K562 (cell line): ENCODE measurements around the gene JAKMIP1. TPM values are rescaled to one million over a fixed set of nuclear protein-coding genes. Genes with fewer than 3 reads are reported as not detected.
A peak's percentile ranks its signal among the peaks of the same experiment; 100 is the strongest.

Experiments
- ATAC-seq: fragments of 200-7000 bp; cut with Tn5 transposase; 3 replicates; pipeline ENCODE4 v1.9.1; 2020; ENCODE audit warnings: moderate library complexity
- BruUV-seq: library from RNA; stranded (reverse); fragments of 400-500 nt; replicated peaks from 2 replicates; lab custom pipeline; 2021; lab: Mats Ljungman, UMichigan
- CTCF ChIA-PET: fragments of 300-600 bp; formaldehyde crosslinking; extraction: SDS; loops from one replicate; lab custom pipeline; 2021; ENCODE audit warnings: low intra/inter-chr PET ratio; lab: Yijun Ruan, JAX
- POLR2A ChIA-PET: fragments of 300-600, 350-650 bp; sonication (Branson Sonifier 250); formaldehyde crosslinking; extraction: SDS; loops from one replicate; lab custom pipeline; 2021; ENCODE audit warnings: antibody characterized with exemption, inconsistent platforms; lab: Yijun Ruan, JAX
- DNase-seq, 4 experiments: peaks; one replicate each; pipeline versions ENCODE4 v3.0.0 to v3.0.0-alpha.2; 2011 to 2018; ENCODE audit warnings: low spot score in 3 of 4, mixed read lengths in 3 of 4; ENCODE audit errors: extremely low read depth in 1 of 4
- FAIRE-seq: peaks from 2 replicates; lab custom pipeline; 2011; peaks lifted over from hg19 to GRCh38; lab: Jason Lieb, UNC
- H2AFZ ChIP-seq: 2 replicates; pipeline ENCODE4 v1.6.0; 2011; ENCODE audit warnings: low read depth, low read length, control low read depth, inconsistent platforms
- H3K27ac ChIP-seq: fragments of 200-600 bp; 3 replicates; pipeline ENCODE4 v1.8.0; 2011; ENCODE audit warnings: low read depth, mild to moderate bottlenecking, control low read depth, inconsistent platforms, low read length, moderate library complexity, mixed read lengths; ENCODE audit errors: extremely low read depth
- H3K27me3 ChIP-seq, 2 experiments: fragments of 300-600 bp in 1 of 2; 2 replicates in 1 of 2; 3 replicates in 1 of 2; pipeline versions ENCODE4 v1.6.0 to v1.8.0; 2011; ENCODE audit warnings: inconsistent platforms in 2 of 2, low read length in 2 of 2, mild to moderate bottlenecking in 1 of 2, mixed read lengths in 1 of 2, moderate library complexity in 1 of 2; ENCODE audit not compliant: control insufficient read depth in 2 of 2, insufficient read depth in 2 of 2
- H3K36me3 ChIP-seq: fragments of 300-600 bp; 3 replicates; pipeline ENCODE4 v1.8.0; 2011; ENCODE audit warnings: mild to moderate bottlenecking, low read length, inconsistent platforms; ENCODE audit not compliant: control insufficient read depth, insufficient read depth
- H3K4me1 ChIP-seq, 2 experiments: fragments of 200-600 bp in 1 of 2; replicated peaks in 1 of 2; 2 replicates in 1 of 2; 3 replicates in 1 of 2; pipeline versions ENCODE4 v1.5.1 to v1.8.0; 2011; ENCODE audit warnings: inconsistent platforms in 2 of 2, low read length in 2 of 2, mild to moderate bottlenecking in 1 of 2, mixed read lengths in 1 of 2, moderate library complexity in 1 of 2; ENCODE audit not compliant: control insufficient read depth in 2 of 2, insufficient read depth in 2 of 2
- H3K4me2 ChIP-seq: 2 replicates; pipeline ENCODE4 v1.6.1; 2011; ENCODE audit warnings: low read length, control low read depth, inconsistent platforms, mixed read lengths; ENCODE audit not compliant: insufficient read depth
- H3K4me3 ChIP-seq: fragments of 200-600 bp; sonication (generic), shearing (Covaris generic); 2 replicates; pipeline ENCODE4 v1.5.1; 2016; ENCODE audit warnings: control low read depth, inconsistent platforms
- H3K79me2 ChIP-seq: fragments of 200-600 bp; 3 replicates; pipeline ENCODE4 v1.8.0; 2011; ENCODE audit warnings: low read length, inconsistent platforms; ENCODE audit not compliant: control insufficient read depth, insufficient read depth
- H3K9ac ChIP-seq, 2 experiments: 2 replicates each; pipeline versions ENCODE4 v1.6.0 to v1.6.1; 2011; ENCODE audit warnings: low read depth in 2 of 2, low read length in 2 of 2, control low read depth in 1 of 2, inconsistent platforms in 1 of 2, mild to moderate bottlenecking in 1 of 2, mixed read lengths in 1 of 2; ENCODE audit not compliant: insufficient read depth in 1 of 2
- H3K9me1 ChIP-seq: one replicate; pipeline ENCODE4 v1.6.0; 2011; ENCODE audit warnings: inconsistent platforms, mild to moderate bottlenecking, low read length, moderate library complexity; ENCODE audit not compliant: control insufficient read depth, insufficient read depth
- H3K9me3 ChIP-seq: replicated peaks from 2 replicates; pipeline ENCODE4 v1.5.1; 2011; ENCODE audit warnings: low read depth, low read length, inconsistent platforms; ENCODE audit not compliant: control insufficient read depth, insufficient read depth
- H4K20me1 ChIP-seq: replicated peaks from 2 replicates; pipeline ENCODE4 v1.6.1; 2011; ENCODE audit warnings: low read length, inconsistent platforms, mixed read lengths; ENCODE audit not compliant: control insufficient read depth, insufficient read depth
- C11orf30 ChIP-seq: fragments of 450-650 bp; IDR thresholded peaks from 2 replicates; pipeline ENCODE4 v1.6.1; 2016; ENCODE audit warnings: low read depth, mild to moderate bottlenecking
- CTCF ChIP-seq, 3 experiments: IDR thresholded peaks in 2 of 3; conservative IDR thresholded peaks in 1 of 3; 2 replicates each; pipeline ENCODE4 v1.5.1; 2011 to 2012; ENCODE audit warnings: low read length in 3 of 3, mild to moderate bottlenecking in 3 of 3, control low read depth in 2 of 3, improper control_type of control experiment in 1 of 3, inconsistent platforms in 1 of 3, low read depth in 1 of 3, mixed read lengths in 1 of 3, moderate library complexity in 1 of 3; ENCODE audit not compliant: insufficient read depth in 2 of 3
- MAFG ChIP-seq: fragments of 450-650 bp; conservative IDR thresholded peaks from 2 replicates; pipeline ENCODE4 v1.6.1; 2016; ENCODE audit warnings: missing genetic modification characterization, missing compliant biosample characterization
- MAFK ChIP-seq: IDR thresholded peaks from 2 replicates; pipeline ENCODE4 v1.6.1; 2011; ENCODE audit warnings: low read length, improper control_type of control experiment
- NFE2 ChIP-seq: IDR thresholded peaks from 2 replicates; pipeline ENCODE4 v1.6.1; 2014; ENCODE audit warnings: antibody characterized with exemption, low read depth
- NFIC ChIP-seq: fragments of 450-650 bp; IDR thresholded peaks from 2 replicates; pipeline ENCODE4 v1.6.1; 2017; ENCODE audit warnings: mild to moderate bottlenecking, inconsistent platforms
- POLR2AphosphoS2 ChIP-seq: IDR thresholded peaks from 2 replicates; pipeline ENCODE4 v1.6.1; 2012; ENCODE audit warnings: low read length, improper control_type of control experiment
- RBM25 ChIP-seq: fragments of 200-400 bp; formaldehyde crosslinking; IDR thresholded peaks from 2 replicates; pipeline ENCODE4 v1.6.1; 2018; ENCODE audit warnings: low read length, low read depth, moderate library complexity; ENCODE audit not compliant: severe bottlenecking
- SFPQ ChIP-seq: fragments of 200-400 bp; formaldehyde crosslinking; IDR thresholded peaks from 2 replicates; pipeline ENCODE4 v1.6.1; 2017; ENCODE audit warnings: mild to moderate bottlenecking, low read depth, low read length, moderate library complexity
- WGBS: fragments of 100-300 bp; shearing (Covaris generic); methylation state at CpG from one replicate; pipeline ENCODE4 v1.1.6; 2016; ENCODE audit warnings: low coverage, mixed read lengths; ENCODE audit not compliant: insufficient coverage; ENCODE audit errors: missing lambda C conversion rate; 5-methylcytosine and 5-hydroxymethylcytosine counted together
- in situ Hi-C: fragments of 300-500 bp; cut with MboI; formaldehyde crosslinking; loops from 4 replicates; pipeline ENCODE4 v1.15.0; 2018; ENCODE audit warnings: inconsistent platforms, mixed read lengths
- intact Hi-C: fragments of 100-400 bp; cut with micrococcal nuclease; formaldehyde crosslinking; loops from 2 replicates; pipeline ENCODE4 v1.14.2; 2022
- polyA plus RNA-seq, 8 experiments: library from polyadenylated mRNA; depleted of rRNA in 4 of 8; stranded (reverse) in 5 of 8; unstranded in 3 of 8; fragments of >200 nt; fragmentation: Nextera tagmentation in 2 of 8; fragmentation: Illumina TruSeq in 1 of 8; extraction: Ambion mirVana in 2 of 8; extraction: Trizol in 1 of 8; gene quantifications; 2 replicates each; pipeline versions ENCODE4 v1.2.1 to v1.2.3, GENCODE V29; 2011 to 2014; ENCODE audit warnings: inconsistent platforms in 1 of 8, missing spikeins in 1 of 8
- total RNA-seq, 7 experiments: library from RNA; depleted of rRNA in 6 of 7; stranded (reverse); fragments of >200 nt in 6 of 7; fragmentation: Illumina TruSeq in 2 of 7; extraction: Trizol in 2 of 7; gene quantifications; 2 replicates each; pipeline versions ENCODE4 v1.2.1 to v1.2.3, GENCODE V29; 2011 to 2021; ENCODE audit warnings: low replicate concordance in 1 of 7

Gene JAKMIP1
- total and polyA plus RNA-seq, 9 of the 15 experiments (the other 6 are each of a cell fraction or from before 2014, with no cell fraction given), result not detected

GRCh38 chr4:6033381-6033780 is 167.0 kb downstream of the JAKMIP1 start:
- BruUV-seq, result no TSS peak
- H3K4me1 ChIP-seq, result no peaks in the 10 kb centered on the region
- no peak overlapping the region for H2AFZ ChIP-seq
- ChIA-PET POLR2A (no interaction called here), CTCF (no interaction called here)
- no peak for FAIRE-seq
- H3K79me2 ChIP-seq, result no peaks in the 10 kb centered on the region
- no peaks in the 10 kb centered on the region for H3K9me1 ChIP-seq
- H3K4me3 ChIP-seq, result no peak overlapping the region
- DNase-seq, result no peak
- intact Hi-C loops (no loop called here), in situ Hi-C loops (no loop called here)
- no peak for ATAC-seq
- 3% methylated on average over 4 of the region's 4 CpGs for WGBS
- no peak overlapping the region for H3K9ac ChIP-seq
- H4K20me1 ChIP-seq, result peaks cover 4% of the 10 kb centered on the region; the same call in 1 of the 2 replicates
- H3K27me3 ChIP-seq, result peaks cover 3 to 39% of the 10 kb centered on the region in 2 experiments; a peak in 4 of 5 replicates
- H3K36me3 ChIP-seq, result no peaks in the 10 kb centered on the region
- H3K9me3 ChIP-seq, result no peaks in the 10 kb centered on the region
- no peak for TF ChIP-seq POLR2AphosphoS2
- TF ChIP-seq RBM25, result peak; percentile 80
- no peak overlapping the region for H3K27ac ChIP-seq
- no peak overlapping the region for H3K4me2 ChIP-seq

- no peaks in the 10 kb centered on the region for H3K9me3 ChIP-seq
- H3K4me3 ChIP-seq, result no peak overlapping the region
- no peak overlapping the region for H3K4me2 ChIP-seq
- peaks cover 4% of the 10 kb centered on the region; the same call in 1 of the 2 replicates for H4K20me1 ChIP-seq
- H3K36me3 ChIP-seq, result no peaks in the 10 kb centered on the region
- ATAC-seq (peak; percentile 70), FAIRE-seq (peak; percentile 63), DNase-seq (peak in 2 of 4 experiments; percentile 24 to 46)
- no TSS peak for BruUV-seq
- intact Hi-C loops (no loop called here), in situ Hi-C loops (no loop called here)
- no peaks in the 10 kb centered on the region for H3K79me2 ChIP-seq
- no peaks in the 10 kb centered on the region for H3K9me1 ChIP-seq
- H3K27me3 ChIP-seq, result peaks cover 3 to 47% of the 10 kb centered on the region in 2 experiments; a peak in 4 of 5 replicates
- POLR2A ChIA-PET, result interaction anchor here (0.6 to 1.5 kb wide), 3 partner anchors 17 to 334 kb away, joined by 3 read pairs; no protein-coding TSS in a partner anchor
- H2AFZ ChIP-seq, result no peak overlapping the region
- H3K4me1 ChIP-seq, result no peaks in the 10 kb centered on the region
- no peak overlapping the region for H3K9ac ChIP-seq
- no peak overlapping the region for H3K27ac ChIP-seq
- 1% methylated on average over 11 of the region's 11 CpGs for WGBS
- CTCF ChIA-PET, result no interaction called here
- peak; percentile 72 for TF ChIP-seq NFE2
- no peak for TF ChIP-seq SFPQ
- peak; percentile 85 for TF ChIP-seq RBM25
- peak; percentile 50; the same call in 1 of the 2 replicates for TF ChIP-seq MAFK
- peak; percentile 75 for TF ChIP-seq MAFG (tag)
- TF ChIP-seq NFIC, result peak; percentile 74
- TF ChIP-seq C11orf30, result peak; percentile 66
- TF ChIP-seq CTCF (IDR thresholded peaks at IDR 0.05 in 2 of 3, conservative IDR thresholded peaks at IDR 0.05 in 1 of 3; ENCODE audit: insufficient read depth in 2 of 3, low read depth in 1 of 3, low read length in 3 of 3), result peak in 2 of 3 experiments; percentile 6 to 24; a peak in 2 of 6 replicates
These were observed 167.8 kb downstream of the JAKMIP1 start for GRCh38 chr4:6032249-6033244.
